ENCODE results near the gene ATAD2B.
A peak's percentile ranks its signal among the peaks of the same experiment; 100 is the strongest.

Gene ATAD2B

GRCh38 chr2:23944527-23944926 lies 17.6 kb upstream of the ATAD2B start:
- TF ChIP-seq, protein P1, sequence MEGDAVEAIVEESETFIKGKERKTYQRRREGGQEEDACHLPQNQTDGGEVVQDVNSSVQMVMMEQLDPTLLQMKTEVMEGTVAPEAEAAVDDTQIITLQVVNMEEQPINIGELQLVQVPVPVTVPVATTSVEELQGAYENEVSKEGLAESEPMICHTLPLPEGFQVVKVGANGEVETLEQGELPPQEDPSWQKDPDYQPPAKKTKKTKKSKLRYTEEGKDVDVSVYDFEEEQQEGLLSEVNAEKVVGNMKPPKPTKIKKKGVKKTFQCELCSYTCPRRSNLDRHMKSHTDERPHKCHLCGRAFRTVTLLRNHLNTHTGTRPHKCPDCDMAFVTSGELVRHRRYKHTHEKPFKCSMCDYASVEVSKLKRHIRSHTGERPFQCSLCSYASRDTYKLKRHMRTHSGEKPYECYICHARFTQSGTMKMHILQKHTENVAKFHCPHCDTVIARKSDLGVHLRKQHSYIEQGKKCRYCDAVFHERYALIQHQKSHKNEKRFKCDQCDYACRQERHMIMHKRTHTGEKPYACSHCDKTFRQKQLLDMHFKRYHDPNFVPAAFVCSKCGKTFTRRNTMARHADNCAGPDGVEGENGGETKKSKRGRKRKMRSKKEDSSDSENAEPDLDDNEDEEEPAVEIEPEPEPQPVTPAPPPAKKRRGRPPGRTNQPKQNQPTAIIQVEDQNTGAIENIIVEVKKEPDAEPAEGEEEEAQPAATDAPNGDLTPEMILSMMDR (IDR thresholded peaks at IDR 0.05; ENCODE audit: low read depth, low read length), result no peak

DNA sequence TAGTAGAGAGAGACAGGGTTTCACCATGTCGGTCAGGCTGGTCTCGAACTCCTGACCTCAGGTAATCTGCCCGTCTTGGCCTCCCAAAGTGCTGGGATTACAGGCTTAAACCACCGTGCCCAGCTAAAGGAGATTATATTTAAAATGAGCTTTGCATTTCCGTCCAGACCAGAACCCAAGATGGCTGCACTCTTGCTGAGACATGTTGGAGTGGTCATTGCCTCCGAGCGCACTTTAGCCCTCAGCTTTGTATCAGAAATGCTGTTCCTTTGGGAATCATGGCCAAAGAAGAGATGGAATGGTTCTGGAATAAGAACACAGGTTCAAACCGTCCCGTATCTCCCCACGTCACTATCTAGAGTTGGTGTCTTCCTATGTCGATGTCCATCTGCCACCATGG lies 16.7 kb upstream of the ATAD2B start:
- DNase-seq (ENCODE audit: extremely low read depth, low read depth), result no peak
- TF ChIP-seq, protein P1 (IDR thresholded peaks at IDR 0.05; ENCODE audit: low read depth, low read length), result no peak

More at GRCh38 chr2:23944527-23944926, 17.6 kb upstream of the ATAD2B start:
- no peak for DNase-seq (ENCODE audit: extremely low read depth, low read depth)

DNA sequence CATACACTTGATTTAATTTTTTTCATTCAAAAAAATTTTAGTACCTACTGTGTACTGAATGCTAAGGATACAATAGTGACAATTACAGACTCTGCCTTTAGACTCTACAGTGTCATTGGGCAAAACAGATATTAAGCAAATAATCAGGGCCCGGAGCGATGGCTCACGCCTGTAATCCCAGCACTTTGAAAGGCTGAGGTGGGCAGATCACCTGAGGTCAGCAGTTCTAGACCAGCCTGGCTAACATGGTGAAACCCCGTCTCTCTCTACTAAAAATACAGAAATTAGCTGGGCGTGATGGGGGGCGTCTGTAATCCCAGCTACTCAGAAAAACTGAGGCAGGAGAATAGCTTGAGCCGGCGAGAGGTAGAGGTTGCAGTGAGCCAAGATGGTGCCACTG lies 14.7 kb upstream of the ATAD2B start:
- no peak for DNase-seq (ENCODE audit: extremely low read depth, low read depth)
- TF ChIP-seq, protein P1 (IDR thresholded peaks at IDR 0.05; ENCODE audit: low read depth, low read length), result no peak

DNA sequence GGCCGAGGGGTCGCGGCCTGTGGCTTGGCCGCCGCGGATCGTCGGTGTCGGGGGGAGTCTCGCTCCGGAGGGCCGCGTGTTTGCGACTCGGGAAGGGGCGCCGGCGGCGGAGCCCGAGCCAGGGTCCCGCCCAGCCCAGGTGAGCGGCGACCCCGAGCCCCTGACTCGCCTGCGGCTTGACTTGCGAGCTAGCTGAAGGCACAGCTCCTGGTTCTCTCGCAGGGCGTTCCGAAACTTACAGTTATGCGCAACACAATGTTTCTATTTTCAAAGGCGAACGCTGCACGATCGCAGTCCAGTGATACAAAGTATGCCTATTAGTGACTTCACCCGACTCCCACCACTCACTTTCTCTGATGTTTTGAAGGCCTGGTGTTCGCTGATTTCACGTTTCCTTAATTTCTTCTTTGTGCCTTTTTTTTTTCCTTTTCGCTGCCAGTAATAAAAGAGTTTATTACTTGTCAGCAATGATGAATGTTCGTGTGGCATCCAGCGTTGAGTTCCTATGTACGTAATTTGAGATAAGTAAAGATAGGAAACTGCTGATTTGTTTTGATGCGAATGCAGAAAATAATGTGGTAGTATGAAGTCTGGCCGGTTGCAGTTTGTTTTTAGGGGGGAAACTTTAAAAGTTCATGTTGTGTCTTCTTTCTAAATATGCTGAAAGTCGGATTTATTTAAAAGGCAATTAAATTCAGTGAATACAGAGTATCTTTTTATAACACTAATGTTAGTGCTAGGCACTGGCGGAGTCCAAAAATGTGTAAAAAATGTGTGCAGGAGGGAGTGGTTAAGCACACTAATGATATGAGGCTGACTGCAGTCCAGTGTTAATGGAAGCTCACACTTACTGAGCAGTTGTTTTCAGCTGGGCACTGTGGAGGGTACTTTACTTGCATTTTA lies 14.0 kb upstream of the ATAD2B start:
- no peak for DNase-seq (ENCODE audit: extremely low read depth, low read depth)
- TF ChIP-seq, protein P1 (IDR thresholded peaks at IDR 0.05; ENCODE audit: low read depth, low read length), result no peak

- peak; percentile 40 for DNase-seq (ENCODE audit: extremely low read depth, low read depth)
- TF ChIP-seq, protein P1 (IDR thresholded peaks at IDR 0.05; ENCODE audit: low read depth, low read length), result no peak
Measured at GRCh38 chr2:23939987-23940717, 13.2 kb upstream of the ATAD2B start, which contains the start of gene UBXN2A. Gene UBXN2A (plus strand): TSS chr2:23940463. CDS start chr2:23958315, 17,852 bp downstream.

DNA sequence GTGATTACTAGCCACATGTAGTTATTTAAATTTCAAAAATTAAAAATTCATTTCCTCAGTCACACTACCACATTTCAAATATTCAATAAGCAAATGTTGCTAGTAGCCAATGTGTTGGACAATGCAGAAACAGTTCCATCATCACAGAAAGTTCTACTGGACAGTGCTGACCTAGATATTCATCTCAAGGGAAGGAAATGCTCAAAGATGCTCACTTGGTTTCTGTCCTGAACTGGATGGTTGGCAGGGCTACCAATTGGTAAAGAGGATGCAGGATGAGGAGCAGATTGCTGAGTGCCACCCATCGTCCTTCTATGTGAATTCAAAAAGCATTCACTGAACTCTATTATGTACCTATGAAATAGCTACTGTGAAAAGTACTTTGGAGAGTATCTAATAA lies 7.3 kb upstream of the ATAD2B start:
- DNase-seq (ENCODE audit: extremely low read depth, low read depth), result no peak
- TF ChIP-seq, protein P1 (IDR thresholded peaks at IDR 0.05; ENCODE audit: low read depth, low read length), result no peak

GRCh38 chr2:23926290-23926749 lies 603 bp downstream of the ATAD2B start:
- no peak for DNase-seq (ENCODE audit: extremely low read depth, low read depth)
- TF ChIP-seq, protein P1 (IDR thresholded peaks at IDR 0.05; ENCODE audit: low read depth, low read length), result no peak
